Parathyroid adenoma (tissue), 2 donors: Measurements from ENCODE around the gene RARRES2.

ENCODE experiments used
- H2AFZ ChIP-seq: fragments of 300-600 bp; sonication (generic); one replicate; pipeline ENCODE4 v1.7.0; 2017; ENCODE audit warnings: antibody characterized with exemption, mild to moderate bottlenecking
- H3K27ac ChIP-seq: fragments of 300-600 bp; sonication (generic); one replicate; pipeline ENCODE4 v1.7.0; 2017
- H3K27me3 ChIP-seq: fragments of 300-600 bp; sonication (generic); one replicate; pipeline ENCODE4 v1.7.0; 2017; ENCODE audit warnings: low read length; ENCODE audit not compliant: control insufficient read depth, insufficient read depth
- H3K36me3 ChIP-seq: fragments of 300-600 bp; sonication (generic); one replicate; pipeline ENCODE4 v1.7.0; 2017; ENCODE audit warnings: low read length; ENCODE audit not compliant: control insufficient read depth, insufficient read depth
- H3K4me1 ChIP-seq: fragments of 300-600 bp; sonication (generic); one replicate; pipeline ENCODE4 v1.7.0; 2017; ENCODE audit warnings: control low read depth
- H3K4me2 ChIP-seq: fragments of 300-600 bp; sonication (generic); one replicate; pipeline ENCODE4 v1.7.0; 2017; ENCODE audit warnings: low read length
- H3K4me3 ChIP-seq: fragments of 300-600 bp; sonication (generic); one replicate; pipeline ENCODE4 v1.7.0; 2017; ENCODE audit warnings: low read depth, low read length
- H3K79me2 ChIP-seq: fragments of 300-600 bp; sonication (generic); one replicate; pipeline ENCODE4 v1.7.0; 2017; ENCODE audit warnings: control low read depth
- H3K9ac ChIP-seq: fragments of 300-600 bp; sonication (generic); one replicate; pipeline ENCODE4 v1.7.0; 2017; ENCODE audit warnings: mild to moderate bottlenecking
- H3K9me3 ChIP-seq: fragments of 300-600 bp; sonication (generic); one replicate; pipeline ENCODE4 v1.7.0; 2017; ENCODE audit warnings: low read length; ENCODE audit not compliant: control insufficient read depth
- TF ChIP-seq, protein P1 (sequence below): fragments of 300-600 bp; sonication (generic); IDR thresholded peaks from one replicate; pipeline ENCODE4 v1.7.0; 2017; ENCODE audit warnings: antibody characterized with exemption, mild to moderate bottlenecking
- donor health status: primary hyperparathyroidism.

The RARRES2 gene

DNA sequence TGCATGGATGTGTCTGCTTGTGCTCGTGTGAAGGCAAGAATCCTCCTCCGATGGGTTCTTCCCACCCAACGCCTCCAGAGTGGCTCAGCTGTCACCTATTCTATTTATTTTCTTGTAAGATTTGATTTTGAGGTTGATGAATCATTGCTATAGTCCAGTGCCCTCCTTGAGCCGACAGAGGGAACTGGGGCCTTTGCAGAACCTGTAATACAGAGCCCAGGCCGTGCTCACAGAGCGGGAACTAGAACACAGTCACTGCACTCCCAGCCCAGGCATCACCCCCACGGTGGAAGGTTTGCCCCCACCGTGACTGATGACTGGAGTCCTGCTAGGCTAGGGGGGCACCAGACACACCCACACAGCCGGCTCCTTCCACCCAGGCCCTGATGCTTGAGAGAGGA is 2.0 kb downstream of the RARRES2 start:
- TF ChIP-seq, protein P1, sequence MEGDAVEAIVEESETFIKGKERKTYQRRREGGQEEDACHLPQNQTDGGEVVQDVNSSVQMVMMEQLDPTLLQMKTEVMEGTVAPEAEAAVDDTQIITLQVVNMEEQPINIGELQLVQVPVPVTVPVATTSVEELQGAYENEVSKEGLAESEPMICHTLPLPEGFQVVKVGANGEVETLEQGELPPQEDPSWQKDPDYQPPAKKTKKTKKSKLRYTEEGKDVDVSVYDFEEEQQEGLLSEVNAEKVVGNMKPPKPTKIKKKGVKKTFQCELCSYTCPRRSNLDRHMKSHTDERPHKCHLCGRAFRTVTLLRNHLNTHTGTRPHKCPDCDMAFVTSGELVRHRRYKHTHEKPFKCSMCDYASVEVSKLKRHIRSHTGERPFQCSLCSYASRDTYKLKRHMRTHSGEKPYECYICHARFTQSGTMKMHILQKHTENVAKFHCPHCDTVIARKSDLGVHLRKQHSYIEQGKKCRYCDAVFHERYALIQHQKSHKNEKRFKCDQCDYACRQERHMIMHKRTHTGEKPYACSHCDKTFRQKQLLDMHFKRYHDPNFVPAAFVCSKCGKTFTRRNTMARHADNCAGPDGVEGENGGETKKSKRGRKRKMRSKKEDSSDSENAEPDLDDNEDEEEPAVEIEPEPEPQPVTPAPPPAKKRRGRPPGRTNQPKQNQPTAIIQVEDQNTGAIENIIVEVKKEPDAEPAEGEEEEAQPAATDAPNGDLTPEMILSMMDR: no peak
- Histone ChIP-seq H3K9ac (no peak overlapping the region), H3K79me2 (no peaks in the 10 kb centered on the region), H3K9me3 (no peaks in the 10 kb centered on the region), H3K36me3 (no peaks in the 10 kb centered on the region), H3K27me3 (no peaks in the 10 kb centered on the region), H3K4me1 (peaks cover 18% of the 10 kb centered on the region), H3K4me2 (peak overlapping the region; percentile 80), H2AFZ (no peak overlapping the region), H3K4me3 (peak overlapping the region; percentile 77), H3K27ac (peak overlapping the region; percentile 78)

DNA sequence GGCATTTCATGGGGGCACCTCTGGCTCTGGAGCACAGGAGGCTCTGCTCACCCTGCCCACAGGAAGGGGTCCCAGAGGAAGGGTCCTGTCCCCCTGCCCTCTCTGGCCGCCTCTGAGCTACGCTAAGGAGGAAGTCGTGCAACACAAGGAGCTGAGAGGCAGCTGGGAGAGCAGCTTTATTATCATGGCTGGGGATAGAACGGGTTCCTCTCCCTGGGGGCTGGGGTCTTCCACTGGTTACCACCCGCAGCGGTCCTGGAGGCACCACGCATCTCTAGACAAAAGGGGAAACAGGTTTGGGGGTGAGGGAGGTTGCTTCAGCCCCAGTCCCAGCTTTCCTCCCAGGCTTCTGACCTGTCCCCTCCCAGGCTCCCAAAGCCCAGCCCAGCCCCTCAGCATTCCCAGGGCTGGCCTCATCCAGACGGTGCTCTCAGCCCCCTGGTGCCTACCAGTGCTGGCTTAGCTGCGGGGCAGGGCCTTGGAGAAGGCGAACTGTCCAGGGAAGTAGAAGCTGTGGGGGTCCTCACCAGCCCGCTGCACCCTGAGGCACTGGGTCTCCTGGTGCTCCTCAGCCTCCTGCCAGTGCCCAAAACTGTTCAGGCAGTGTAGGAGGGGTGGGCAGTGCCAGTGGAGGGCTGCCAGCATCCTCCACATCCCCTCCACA is 3.1 kb downstream of the RARRES2 start:
- Histone ChIP-seq H3K79me2 (no peaks in the 10 kb centered on the region), H3K4me3 (no peak overlapping the region), H3K4me1 (peaks cover 18% of the 10 kb centered on the region), H2AFZ (no peak overlapping the region), H3K9me3 (no peaks in the 10 kb centered on the region), H3K9ac (no peak overlapping the region), H3K27ac (no peak overlapping the region), H3K27me3 (no peaks in the 10 kb centered on the region), H3K36me3 (no peaks in the 10 kb centered on the region), H3K4me2 (peak overlapping the region; percentile 80)
- TF ChIP-seq, protein P1: no peak

DNA sequence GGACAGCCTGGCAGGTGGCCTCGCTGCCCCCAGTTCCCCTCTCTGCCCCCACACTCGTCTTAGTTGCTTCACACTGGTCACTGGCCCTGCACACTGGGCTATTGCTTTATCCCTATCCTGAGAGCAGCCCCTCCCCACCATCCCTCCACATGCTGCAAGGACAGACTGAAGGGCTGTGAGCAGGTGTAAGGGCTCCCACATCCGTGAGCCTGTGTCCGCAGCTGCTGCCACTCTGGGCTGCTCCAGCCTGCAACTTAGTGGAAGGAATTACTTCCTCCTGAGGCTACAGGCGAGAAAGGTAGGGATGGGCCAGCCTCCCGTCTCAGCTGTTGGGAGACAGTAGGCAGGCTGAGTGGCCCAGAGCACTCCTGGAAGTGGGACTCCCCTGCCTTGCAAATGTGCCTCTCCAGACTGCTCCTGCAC is 3.8 kb downstream of the RARRES2 start:
- H3K36me3 ChIP-seq: no peaks in the 10 kb centered on the region
- H3K27ac ChIP-seq: no peak overlapping the region
- H3K79me2 ChIP-seq: no peaks in the 10 kb centered on the region
- TF ChIP-seq, protein P1: no peak
- H3K27me3 ChIP-seq: no peaks in the 10 kb centered on the region
- H3K9ac ChIP-seq: no peak overlapping the region
- H3K4me3 ChIP-seq: no peak overlapping the region
- no peak overlapping the region for H3K4me2 ChIP-seq
- peaks cover 18% of the 10 kb centered on the region for H3K4me1 ChIP-seq
- no peak overlapping the region for H2AFZ ChIP-seq
- H3K9me3 ChIP-seq: no peaks in the 10 kb centered on the region

DNA sequence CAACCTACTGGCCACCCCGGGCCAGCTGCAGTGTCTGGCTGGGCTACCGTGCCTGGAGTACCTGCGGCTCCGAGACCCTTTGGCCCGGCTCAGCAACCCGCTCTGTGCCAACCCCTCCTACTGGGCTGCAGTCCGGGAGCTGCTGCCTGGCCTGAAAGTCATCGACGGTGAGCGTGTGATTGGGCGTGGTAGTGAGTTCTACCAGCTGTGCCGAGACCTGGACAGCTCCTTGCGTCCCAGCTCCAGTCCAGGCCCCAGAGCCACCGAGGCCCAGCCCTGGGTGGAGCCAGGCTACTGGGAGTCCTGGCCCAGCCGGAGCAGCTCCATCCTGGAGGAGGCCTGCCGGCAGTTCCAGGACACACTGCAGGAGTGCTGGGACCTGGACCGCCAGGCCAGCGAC is 4.2 kb downstream of the RARRES2 start:
- H3K27me3 ChIP-seq: no peaks in the 10 kb centered on the region
- no peak overlapping the region for H2AFZ ChIP-seq
- H3K27ac ChIP-seq: no peak overlapping the region
- TF ChIP-seq, protein P1: no peak
- H3K4me2 ChIP-seq: no peak overlapping the region
- peaks cover 18% of the 10 kb centered on the region for H3K4me1 ChIP-seq
- H3K9me3 ChIP-seq: no peaks in the 10 kb centered on the region
- no peak overlapping the region for H3K4me3 ChIP-seq
- H3K36me3 ChIP-seq: no peaks in the 10 kb centered on the region
- H3K79me2 ChIP-seq: no peaks in the 10 kb centered on the region
- no peak overlapping the region for H3K9ac ChIP-seq

DNA sequence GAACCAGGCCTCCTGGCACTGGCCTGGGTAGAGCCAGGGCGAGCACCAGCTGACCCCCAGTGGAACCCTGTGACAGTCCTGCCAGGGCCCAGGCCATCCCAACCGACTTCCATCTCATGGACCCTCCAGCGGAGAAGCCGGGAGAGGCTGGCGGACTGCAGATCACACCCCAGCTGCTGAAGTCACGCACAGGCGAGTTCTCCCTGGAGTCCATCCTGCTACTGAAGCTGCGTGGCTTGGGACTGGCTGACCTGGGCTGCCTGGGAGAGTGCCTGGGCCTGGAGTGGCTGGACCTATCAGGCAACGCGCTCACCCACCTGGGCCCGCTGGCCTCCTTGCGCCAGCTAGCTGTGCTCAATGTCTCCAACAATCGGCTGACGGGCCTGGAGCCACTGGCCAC is 4.7 kb downstream of the RARRES2 start:
- Histone ChIP-seq H3K27ac (no peak overlapping the region), H3K36me3 (no peaks in the 10 kb centered on the region)

More for the DNA sequence above, 4.7 kb downstream of the RARRES2 start:
- H3K4me1 ChIP-seq: peaks cover 15% of the 10 kb centered on the region
- H3K27me3 ChIP-seq: no peaks in the 10 kb centered on the region
- no peaks in the 10 kb centered on the region for H3K9me3 ChIP-seq
- H3K9ac ChIP-seq: no peak overlapping the region
- no peak overlapping the region for H3K4me3 ChIP-seq
- TF ChIP-seq, protein P1: no peak
- no peak overlapping the region for H3K4me2 ChIP-seq
- no peak overlapping the region for H2AFZ ChIP-seq
- no peaks in the 10 kb centered on the region for H3K79me2 ChIP-seq
